ENCODE measurements around the gene ZNF439. TPM values are rescaled to one million over a fixed set of nuclear protein-coding genes. Genes with fewer than 3 reads are reported as not detected.
"Not testable (repeated sequence)": the region's sequence is repeated elsewhere in the genome, so short reads cannot be mapped to it uniquely, and the experiment has no call there.

The ZNF439 gene
- total RNA-seq, 1 experiment from 2014 or later = 3.3 TPM

DNA sequence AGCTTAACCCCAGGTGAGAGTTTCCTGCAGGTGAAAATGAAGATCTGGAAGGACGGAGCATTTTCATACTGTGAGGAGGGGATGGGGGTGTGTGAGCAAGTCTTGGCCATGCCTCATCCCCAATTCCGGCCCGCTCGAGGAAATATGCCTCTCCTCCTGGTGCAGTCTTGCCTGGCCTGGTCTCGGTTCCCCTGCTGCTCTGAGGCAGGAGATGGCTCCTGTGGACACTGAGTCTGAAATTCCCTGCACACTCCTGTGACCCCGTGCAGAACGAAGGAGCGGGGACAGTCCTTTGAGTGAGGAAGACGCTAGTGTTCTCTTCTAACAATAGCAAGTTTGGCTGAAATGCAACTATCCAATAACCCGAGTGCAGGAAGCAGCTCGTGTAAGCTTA is 329 bp upstream of the ZNF439 start:
- Histone ChIP-seq H3K4ac (ENCODE audit: low read depth, low read length) (no peak overlapping the region), H3K18ac (ENCODE audit: insufficient read length, low read depth, low read length) (no peak overlapping the region), H3K9ac (ENCODE audit: extremely low read depth, insufficient read length, low read length) (no peak overlapping the region), H3K4me2 (ENCODE audit: insufficient read depth, insufficient read length, low read length) (peak overlapping the region; percentile 28), H2BK12ac (ENCODE audit: insufficient read length, low read depth, low read length) (no peak overlapping the region), H3K79me1 (ENCODE audit: insufficient read depth, low read depth, low read length, poor library complexity, severe bottlenecking) (no peaks in the 10 kb centered on the region), H3T11ph (ENCODE audit: low read length) (no peak overlapping the region), H3K56ac (ENCODE audit: insufficient read length, low read depth, low read length) (no peak overlapping the region), H2AK5ac (ENCODE audit: insufficient read length, low read length) (no peak overlapping the region), H3K27ac (ENCODE audit: insufficient read length, low read depth, low read length) (no peak overlapping the region), H3K23ac (ENCODE audit: insufficient read length, low read depth, low read length) (no peak overlapping the region), H3K14ac (ENCODE audit: insufficient read depth, low read length) (no peak overlapping the region), H4K5ac (ENCODE audit: insufficient read length, low read depth, low read length) (no peak overlapping the region), H2AFZ (ENCODE audit: low read length) (no peak overlapping the region), H2BK120ac (ENCODE audit: low read depth, low read length, poor library complexity, severe bottlenecking) (no peak overlapping the region), H2BK5ac (ENCODE audit: insufficient read length, low read length) (no peak overlapping the region), H2BK15ac (ENCODE audit: low read depth, low read length) (no peak overlapping the region), H4K8ac (replicated peaks; ENCODE audit: insufficient read length, low read depth, low read length) (no peak overlapping the region), H3K27me3 (ENCODE audit: insufficient read depth, low read length) (no peaks in the 10 kb centered on the region), H3K23me2 (ENCODE audit: insufficient read length, low read depth, low read length, poor library complexity, severe bottlenecking) (peaks cover 4% of the 10 kb centered on the region), H3K4me1 (ENCODE audit: insufficient read depth, low read length) (no peaks in the 10 kb centered on the region), H4K20me1 (ENCODE audit: control insufficient read depth, insufficient read depth, insufficient read length) (no peaks in the 10 kb centered on the region), H3K79me2 (ENCODE audit: insufficient read depth, low read length) (no peaks in the 10 kb centered on the region), H2BK20ac (ENCODE audit: low read depth, low read length, poor library complexity, severe bottlenecking) (no peak overlapping the region), H3K9me3 (ENCODE audit: control insufficient read depth, low read depth, low read length) (no peaks in the 10 kb centered on the region), H4K91ac (ENCODE audit: insufficient read length, low read depth, low read length) (no peak overlapping the region)
- peaks cover 0 to 8% (median 0%) of the 10 kb centered on the region in 3 experiments; a peak in 3 of 7 replicates for H3K36me3 Mint-ChIP-seq (ENCODE audit: insufficient read depth in 1 of 3, low read depth in 3 of 3)
- H3K9me3 Mint-ChIP-seq = peaks cover 33 to 59% of the 10 kb centered on the region in 2 experiments
- peaks cover 16 to 17% of the 10 kb centered on the region in 2 experiments for H3K4me1 Mint-ChIP-seq
- H3K27me3 Mint-ChIP-seq (ENCODE audit: low read depth) = peaks cover 34% of the 10 kb centered on the region
- no CpG with 5 or more reads among the region's 11 CpGs for WGBS (ENCODE audit: extremely low coverage, insufficient read length, low lambda C conversion rate)
- no peak for DNase-seq
- no peak overlapping the region for H3K27ac Mint-ChIP-seq
- TF ChIP-seq, protein P1, sequence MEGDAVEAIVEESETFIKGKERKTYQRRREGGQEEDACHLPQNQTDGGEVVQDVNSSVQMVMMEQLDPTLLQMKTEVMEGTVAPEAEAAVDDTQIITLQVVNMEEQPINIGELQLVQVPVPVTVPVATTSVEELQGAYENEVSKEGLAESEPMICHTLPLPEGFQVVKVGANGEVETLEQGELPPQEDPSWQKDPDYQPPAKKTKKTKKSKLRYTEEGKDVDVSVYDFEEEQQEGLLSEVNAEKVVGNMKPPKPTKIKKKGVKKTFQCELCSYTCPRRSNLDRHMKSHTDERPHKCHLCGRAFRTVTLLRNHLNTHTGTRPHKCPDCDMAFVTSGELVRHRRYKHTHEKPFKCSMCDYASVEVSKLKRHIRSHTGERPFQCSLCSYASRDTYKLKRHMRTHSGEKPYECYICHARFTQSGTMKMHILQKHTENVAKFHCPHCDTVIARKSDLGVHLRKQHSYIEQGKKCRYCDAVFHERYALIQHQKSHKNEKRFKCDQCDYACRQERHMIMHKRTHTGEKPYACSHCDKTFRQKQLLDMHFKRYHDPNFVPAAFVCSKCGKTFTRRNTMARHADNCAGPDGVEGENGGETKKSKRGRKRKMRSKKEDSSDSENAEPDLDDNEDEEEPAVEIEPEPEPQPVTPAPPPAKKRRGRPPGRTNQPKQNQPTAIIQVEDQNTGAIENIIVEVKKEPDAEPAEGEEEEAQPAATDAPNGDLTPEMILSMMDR (conservative IDR thresholded peaks at IDR 0.05) = no peak
- H3K4me3 Mint-ChIP-seq = peak overlapping the region in 1 of 2 experiments; percentile 68; a peak in 2 of 5 replicates

DNA sequence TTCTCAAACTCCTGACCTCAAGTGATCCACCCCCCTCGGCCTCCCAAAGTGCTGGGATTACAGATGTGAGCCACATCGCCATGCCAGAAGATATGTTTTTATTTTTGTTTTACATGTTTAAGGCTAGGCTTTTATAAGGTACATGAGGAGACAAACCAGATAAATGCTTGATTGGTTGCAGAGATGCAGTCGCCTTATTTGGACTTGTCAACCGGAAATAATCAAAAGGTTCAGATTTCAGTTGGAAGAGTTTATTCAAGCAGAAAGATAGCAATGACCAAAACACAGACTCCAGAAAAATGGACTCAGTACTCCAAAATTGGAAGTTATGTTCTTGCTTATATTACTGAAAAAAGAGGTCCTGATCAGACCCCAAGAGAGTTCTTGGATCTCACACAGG is 1.8 kb downstream of the ZNF439 start:
- not testable (repeated sequence) for H3K56ac ChIP-seq (ENCODE audit: insufficient read length, low read depth, low read length); H3K4me3 Mint-ChIP-seq; H3K79me1 ChIP-seq (ENCODE audit: insufficient read depth, low read depth, low read length, poor library complexity, severe bottlenecking); H3K9ac ChIP-seq (ENCODE audit: extremely low read depth, insufficient read length, low read length); H3K4me1 ChIP-seq (ENCODE audit: insufficient read depth, low read length); H3K27ac Mint-ChIP-seq; H3K4me2 ChIP-seq (ENCODE audit: insufficient read depth, insufficient read length, low read length); H2AFZ ChIP-seq (ENCODE audit: low read length); H2BK120ac ChIP-seq (ENCODE audit: low read depth, low read length, poor library complexity, severe bottlenecking); H3T11ph ChIP-seq (ENCODE audit: low read length); H2AK5ac ChIP-seq (ENCODE audit: insufficient read length, low read length); H2BK5ac ChIP-seq (ENCODE audit: insufficient read length, low read length); H2BK15ac ChIP-seq (ENCODE audit: low read depth, low read length); H4K5ac ChIP-seq (ENCODE audit: insufficient read length, low read depth, low read length); H3K14ac ChIP-seq (ENCODE audit: insufficient read depth, low read length); DNase-seq; H4K20me1 ChIP-seq (ENCODE audit: control insufficient read depth, insufficient read depth, insufficient read length); H3K79me2 ChIP-seq (ENCODE audit: insufficient read depth, low read length); H2BK12ac ChIP-seq (ENCODE audit: insufficient read length, low read depth, low read length); H4K91ac ChIP-seq (ENCODE audit: insufficient read length, low read depth, low read length); H3K18ac ChIP-seq (ENCODE audit: insufficient read length, low read depth, low read length); H3K4ac ChIP-seq (ENCODE audit: low read depth, low read length); H2BK20ac ChIP-seq (ENCODE audit: low read depth, low read length, poor library complexity, severe bottlenecking); H3K23ac ChIP-seq (ENCODE audit: insufficient read length, low read depth, low read length); H3K9me3 ChIP-seq (ENCODE audit: control insufficient read depth, low read depth, low read length); H3K27ac ChIP-seq (ENCODE audit: insufficient read length, low read depth, low read length); H3K23me2 ChIP-seq (ENCODE audit: insufficient read length, low read depth, low read length, poor library complexity, severe bottlenecking); H4K8ac ChIP-seq (replicated peaks; ENCODE audit: insufficient read length, low read depth, low read length); H3K27me3 ChIP-seq (ENCODE audit: insufficient read depth, low read length); H3K36me3 Mint-ChIP-seq (ENCODE audit: insufficient read depth in 1 of 3, low read depth in 3 of 3)
- no CpG with 5 or more reads among the region's 4 CpGs for WGBS (ENCODE audit: extremely low coverage, insufficient read length, low lambda C conversion rate)
- H3K4me1 Mint-ChIP-seq = peaks cover 16 to 17% of the 10 kb centered on the region in 2 experiments
- peaks cover 27% of the 10 kb centered on the region for H3K27me3 Mint-ChIP-seq (ENCODE audit: low read depth)
- peaks cover 29 to 54% of the 10 kb centered on the region in 2 experiments for H3K9me3 Mint-ChIP-seq
